OCI-LY7 (cell line): ENCODE measurements around the gene HIVEP3. TPM values are rescaled to one million over a fixed set of nuclear protein-coding genes. Genes with fewer than 3 reads are reported as not detected.

Experiments
- BruUV-seq: library from RNA; stranded (reverse); fragments of 400-500 nt; replicated peaks from 2 replicates; lab custom pipeline; 2021; lab: Mats Ljungman, UMichigan
- CTCF ChIA-PET: fragments of 300-600 bp; sonication (Branson Sonifier 250); formaldehyde crosslinking; loops from one replicate; lab custom pipeline; 2022; ENCODE audit warnings: antibody characterized with exemption; ENCODE audit not compliant: unreplicated experiment; lab: Charles Lee
- POLR2A ChIA-PET: fragments of 300-600 bp; sonication (Branson Sonifier 250); formaldehyde crosslinking; loops from one replicate; lab custom pipeline; 2022; ENCODE audit warnings: antibody characterized with exemption; lab: Charles Lee
- DNase-seq: peaks from one replicate; pipeline ENCODE4 v3.0.0-alpha.2; 2015; ENCODE audit warnings: low spot score
- H2AFZ ChIP-seq: fragments of 200-600 bp; sonication (generic), shearing (Covaris generic); 2 replicates; pipeline ENCODE4 v1.6.1; 2014; ENCODE audit warnings: mild to moderate bottlenecking, antibody characterized with exemption, low read length, moderate library complexity
- H3K27ac ChIP-seq: fragments of 200-600 bp; sonication (generic); 2 replicates; pipeline ENCODE4 v1.5.1; 2014; ENCODE audit warnings: mixed run types, low read depth, mild to moderate bottlenecking, moderate library complexity, low read length, inconsistent platforms; ENCODE audit not compliant: poor library complexity, severe bottlenecking
- H3K36me3 ChIP-seq: fragments of 200-600 bp; sonication (generic); 2 replicates; pipeline ENCODE4 v1.6.1; 2014; ENCODE audit warnings: mild to moderate bottlenecking, antibody characterized with exemption, low read length, moderate library complexity, mixed read lengths; ENCODE audit not compliant: insufficient read depth
- H3K4me1 ChIP-seq: fragments of 200-600 bp; sonication (generic); 2 replicates; pipeline ENCODE4 v1.5.1; 2014; ENCODE audit warnings: mild to moderate bottlenecking, low read length; ENCODE audit not compliant: insufficient read depth, poor library complexity, severe bottlenecking
- H3K4me2 ChIP-seq: fragments of 200-600 bp; sonication (generic); 2 replicates; pipeline ENCODE4 v1.6.1; 2014; ENCODE audit warnings: mild to moderate bottlenecking, low read length
- H3K4me3 ChIP-seq: fragments of 200-600 bp; sonication (generic); 2 replicates; pipeline ENCODE4 v1.5.1; 2014; ENCODE audit warnings: mild to moderate bottlenecking, low read depth, low read length; ENCODE audit not compliant: poor library complexity, severe bottlenecking
- H3K79me2 ChIP-seq: fragments of 200-600 bp; sonication (generic); 2 replicates; pipeline ENCODE4 v1.6.1; 2016; ENCODE audit warnings: low read depth, mild to moderate bottlenecking, low read length, moderate library complexity, mixed read lengths; ENCODE audit not compliant: insufficient read depth
- H3K9me2 ChIP-seq: fragments of 200-600 bp; sonication (generic); 2 replicates; pipeline ENCODE4 v1.6.1; 2016; ENCODE audit warnings: mild to moderate bottlenecking, low read length, mixed read lengths; ENCODE audit not compliant: insufficient read depth
- H3K9me3 ChIP-seq: fragments of 200-600 bp; sonication (generic); 2 replicates; pipeline ENCODE4 v1.6.1; 2014; ENCODE audit warnings: mild to moderate bottlenecking, mixed run types, low read length, mixed read lengths
- H4K20me1 ChIP-seq: fragments of 200-600 bp; sonication (generic); 2 replicates; pipeline ENCODE4 v1.6.1; 2014; ENCODE audit warnings: mild to moderate bottlenecking, antibody characterized with exemption, low read length, moderate library complexity, mixed read lengths; ENCODE audit not compliant: insufficient read depth
- EZH2phosphoT487 ChIP-seq: fragments of 200-600 bp; sonication (generic); IDR thresholded peaks from 2 replicates; pipeline ENCODE4 v1.6.1; 2018; ENCODE audit warnings: low read depth, borderline replicate concordance, mild to moderate bottlenecking, mixed run types, antibody characterized with exemption, low read length, moderate library complexity, mixed read lengths
- intact Hi-C: fragments of 100-400 bp; cut with micrococcal nuclease; formaldehyde crosslinking; loops from one replicate; pipeline ENCODE4 v1.10.0; 2022; ENCODE audit not compliant: unreplicated experiment
- total RNA-seq, 2 experiments: library from RNA; depleted of rRNA in 1 of 2; stranded (reverse); fragments of >200 nt in 1 of 2; shearing (Covaris generic) in 1 of 2; gene quantifications; 2 replicates each; pipeline ENCODE4 v1.2.3, GENCODE V29; 2014 to 2022
- TF ChIP-seq, protein P1 (sequence below): fragments of 200-600 bp; sonication (generic); conservative IDR thresholded peaks from 2 replicates; pipeline ENCODE4 v1.5.1; 2014; ENCODE audit warnings: mild to moderate bottlenecking, antibody characterized with exemption, low read length, moderate library complexity, mixed read lengths

Gene HIVEP3
- total RNA-seq, 2 experiments from 2014 or later, result 0.53 to 0.60 TPM

DNA sequence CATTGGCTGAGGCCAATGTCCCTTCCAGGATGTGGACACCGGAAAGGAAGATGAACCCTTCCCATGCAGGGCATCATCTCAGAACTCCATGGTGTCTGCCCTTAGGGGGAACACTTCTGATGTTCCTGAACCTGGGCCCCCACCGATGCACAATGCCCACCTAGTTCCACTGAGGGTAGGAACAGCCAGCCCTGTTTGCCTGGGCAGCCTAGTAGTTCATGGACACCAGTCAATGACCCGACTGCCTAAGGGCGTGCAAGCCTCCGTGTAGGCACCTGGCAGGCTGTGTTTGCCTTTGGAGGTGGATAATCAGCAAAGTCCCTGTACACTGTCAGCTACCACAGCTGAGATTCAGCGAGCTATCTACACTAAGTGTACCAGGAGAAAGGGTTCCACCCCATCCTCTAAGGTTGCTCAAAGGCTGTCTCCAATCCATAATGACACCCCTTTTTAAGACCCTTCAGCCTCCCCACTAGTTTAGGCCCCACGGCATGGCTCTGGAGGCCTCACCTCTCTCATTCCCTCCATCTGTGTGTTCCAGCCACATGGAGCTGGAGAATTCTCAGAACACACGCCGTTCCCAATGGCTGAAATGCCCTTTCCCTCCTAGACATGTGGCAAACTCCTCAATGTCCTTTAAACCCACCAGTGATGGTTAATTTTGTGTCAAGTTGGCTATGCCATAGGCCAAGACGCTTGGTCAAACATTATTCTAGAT is 309.4 kb downstream of the HIVEP3 start:
- DNase-seq, result no peak
- intact Hi-C loops, result no loop called here
- Histone ChIP-seq H3K4me3 (no peak overlapping the region), H4K20me1 (no peaks in the 10 kb centered on the region), H3K9me2 (no peaks in the 10 kb centered on the region), H3K4me2 (no peak overlapping the region), H3K4me1 (no peaks in the 10 kb centered on the region), H3K27ac (no peak overlapping the region), H3K36me3 (no peaks in the 10 kb centered on the region), H3K9me3 (no peaks in the 10 kb centered on the region), H3K79me2 (no peaks in the 10 kb centered on the region), H2AFZ (no peak overlapping the region)
- TF ChIP-seq EZH2phosphoT487, result no peak
- TF ChIP-seq, protein P1, sequence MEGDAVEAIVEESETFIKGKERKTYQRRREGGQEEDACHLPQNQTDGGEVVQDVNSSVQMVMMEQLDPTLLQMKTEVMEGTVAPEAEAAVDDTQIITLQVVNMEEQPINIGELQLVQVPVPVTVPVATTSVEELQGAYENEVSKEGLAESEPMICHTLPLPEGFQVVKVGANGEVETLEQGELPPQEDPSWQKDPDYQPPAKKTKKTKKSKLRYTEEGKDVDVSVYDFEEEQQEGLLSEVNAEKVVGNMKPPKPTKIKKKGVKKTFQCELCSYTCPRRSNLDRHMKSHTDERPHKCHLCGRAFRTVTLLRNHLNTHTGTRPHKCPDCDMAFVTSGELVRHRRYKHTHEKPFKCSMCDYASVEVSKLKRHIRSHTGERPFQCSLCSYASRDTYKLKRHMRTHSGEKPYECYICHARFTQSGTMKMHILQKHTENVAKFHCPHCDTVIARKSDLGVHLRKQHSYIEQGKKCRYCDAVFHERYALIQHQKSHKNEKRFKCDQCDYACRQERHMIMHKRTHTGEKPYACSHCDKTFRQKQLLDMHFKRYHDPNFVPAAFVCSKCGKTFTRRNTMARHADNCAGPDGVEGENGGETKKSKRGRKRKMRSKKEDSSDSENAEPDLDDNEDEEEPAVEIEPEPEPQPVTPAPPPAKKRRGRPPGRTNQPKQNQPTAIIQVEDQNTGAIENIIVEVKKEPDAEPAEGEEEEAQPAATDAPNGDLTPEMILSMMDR, result no peak
- BruUV-seq, result no TSS peak
- ChIA-PET POLR2A (no interaction called here), CTCF (no interaction called here)

DNA sequence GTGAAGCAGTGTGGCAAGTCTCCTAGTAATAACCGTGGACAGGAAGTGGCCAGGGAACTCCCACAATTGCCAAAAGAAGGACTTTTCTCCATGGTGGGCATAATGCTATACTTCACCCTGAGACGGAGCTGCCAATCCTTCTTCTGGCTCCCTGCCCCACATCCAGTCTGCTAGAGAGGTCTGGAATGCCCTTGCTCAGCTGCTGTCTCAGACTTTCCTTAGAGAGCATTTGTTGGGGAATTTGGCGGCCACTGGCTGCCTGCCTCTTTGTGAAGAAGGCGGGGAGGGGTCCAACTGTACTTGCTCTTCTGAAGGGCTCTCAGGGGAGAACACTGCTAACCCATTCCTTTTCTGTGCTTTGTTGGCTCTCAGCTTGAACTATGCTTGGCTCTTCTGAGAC is 310.5 kb downstream of the HIVEP3 start:
- H3K36me3 ChIP-seq, result no peaks in the 10 kb centered on the region
- no peak for TF ChIP-seq EZH2phosphoT487
- TF ChIP-seq, protein P1, result no peak
- H3K27ac ChIP-seq, result no peak overlapping the region
- H3K9me3 ChIP-seq, result no peaks in the 10 kb centered on the region
- DNase-seq, result no peak
- CTCF ChIA-PET, result no interaction called here
- intact Hi-C loops, result no loop called here
- H3K4me2 ChIP-seq, result no peak overlapping the region
- no peaks in the 10 kb centered on the region for H3K9me2 ChIP-seq
- no peaks in the 10 kb centered on the region for H3K79me2 ChIP-seq
- no peak overlapping the region for H2AFZ ChIP-seq
- H3K4me3 ChIP-seq, result no peak overlapping the region
- no peaks in the 10 kb centered on the region for H4K20me1 ChIP-seq
- POLR2A ChIA-PET, result no interaction called here
- no peaks in the 10 kb centered on the region for H3K4me1 ChIP-seq
- BruUV-seq, result no TSS peak

DNA sequence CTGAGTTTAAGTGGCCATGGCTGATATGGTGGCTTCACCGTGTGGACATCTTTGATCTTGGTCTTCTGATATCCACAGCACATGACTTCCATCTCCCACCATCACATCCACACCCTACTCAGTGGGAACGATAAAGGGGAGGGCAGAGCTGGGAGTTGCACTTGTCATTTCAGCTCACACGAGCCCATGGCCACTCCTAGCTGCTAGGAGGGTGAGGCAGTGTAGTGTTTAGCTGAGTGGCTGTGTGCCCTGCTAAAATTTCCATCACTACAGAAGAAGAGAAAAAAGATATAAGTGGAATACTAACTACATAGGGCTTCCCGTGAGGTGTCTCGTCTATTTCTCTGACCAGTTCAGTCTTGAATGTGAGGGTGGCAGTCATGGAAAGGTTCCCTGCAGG is 310.9 kb downstream of the HIVEP3 start:
- POLR2A ChIA-PET, result no interaction called here
- H3K4me1 ChIP-seq, result no peaks in the 10 kb centered on the region
- intact Hi-C loops, result no loop called here
- H3K9me2 ChIP-seq, result no peaks in the 10 kb centered on the region
- BruUV-seq, result no TSS peak
- H3K9me3 ChIP-seq, result no peaks in the 10 kb centered on the region
- no peak overlapping the region for H3K4me2 ChIP-seq
- no peak overlapping the region for H3K27ac ChIP-seq
- no peak for DNase-seq
- no peaks in the 10 kb centered on the region for H3K36me3 ChIP-seq
- TF ChIP-seq EZH2phosphoT487, result no peak
- TF ChIP-seq, protein P1, result no peak
- no peak overlapping the region for H2AFZ ChIP-seq
- H3K4me3 ChIP-seq, result no peak overlapping the region
- H3K79me2 ChIP-seq, result no peaks in the 10 kb centered on the region
- CTCF ChIA-PET, result no interaction called here
- H4K20me1 ChIP-seq, result no peaks in the 10 kb centered on the region
